Measurements from ENCODE around the gene ARHGAP44. TPM values are rescaled to one million over a fixed set of nuclear protein-coding genes. Genes with fewer than 3 reads are reported as not detected.
A peak's percentile ranks its signal among the peaks of the same experiment; 100 is the strongest.

ARHGAP44 gene
- total and polyA plus RNA-seq, 12 donors, result 4.0 to 10.6 (median 8.4) TPM

- peaks cover 5 to 100% (median 64%) of the 10 kb centered on the region in 9 donors for H3K36me3 ChIP-seq
- DNase-seq (no peak), ATAC-seq (no peak)
- H3K4me1 ChIP-seq, result no peaks in the 10 kb centered on the region
- no peak for TF ChIP-seq CTCF (IDR thresholded peaks at IDR 0.05)
- no peaks in the 10 kb centered on the region for H3K27me3 ChIP-seq
- 81 to 83% methylated on average over 8 of the region's 8 CpGs for WGBS, 2 donors
- intact Hi-C loops (cut with DNase I), result loop anchor here in 9 of 10 donors (10.0 kb wide), 9 partner anchors 84 to 824 kb away; partner anchors contain the start of genes MYOCD (in 5 of the 9) and ARHGAP44 (in 1 of the 9)
- H3K9me3 ChIP-seq, result no peaks in the 10 kb centered on the region
- no peak overlapping the region for H3K4me3 ChIP-seq
- no peak overlapping the region for H3K27ac ChIP-seq
Measured at GRCh38 chr17:13008461-13008860, 219.2 kb downstream of the ARHGAP44 start.

GRCh38 chr17:13010959-13011358 lies 221.7 kb downstream of the ARHGAP44 start:
- Histone ChIP-seq H3K36me3 (peaks cover 6 to 100% (median 64%) of the 10 kb centered on the region in 9 donors), H3K27me3 (no peaks in the 10 kb centered on the region), H3K27ac (no peak overlapping the region), H3K9me3 (no peaks in the 10 kb centered on the region), H3K4me1 (peaks cover 0 to 2% (median 0%) of the 10 kb centered on the region in 9 donors), H3K4me3 (no peak overlapping the region)
- DNase-seq, result no peak
- intact Hi-C loops (cut with DNase I), result loop anchor here in 1 of 10 donors (10.0 kb wide), 1 partner anchor 216 kb away; no protein-coding TSS in a partner anchor
- 52 to 84% methylated on average over 7 of the region's 7 CpGs for WGBS, 2 donors
- TF ChIP-seq CTCF (IDR thresholded peaks at IDR 0.05), result no peak
- peak in 2 of 8 donors; percentile 50 to 70 for ATAC-seq

- H3K36me3 ChIP-seq, result peaks cover 6 to 69% (median 55%) of the 10 kb centered on the region in 9 donors
- no peak overlapping the region for H3K4me3 ChIP-seq
- ATAC-seq (no peak), DNase-seq (no peak)
- intact Hi-C loops (cut with DNase I), result loop anchor here in 1 of 10 donors (10.0 kb wide), 1 partner anchor 220 kb away; no protein-coding TSS in a partner anchor
- no peaks in the 10 kb centered on the region for H3K27me3 ChIP-seq
- peaks cover 0 to 23% (median 11%) of the 10 kb centered on the region in 9 donors for H3K4me1 ChIP-seq
- H3K9me3 ChIP-seq, result no peaks in the 10 kb centered on the region
- TF ChIP-seq CTCF (IDR thresholded peaks at IDR 0.05), result no peak
- 87 to 98% methylated on average over 7 of the region's 7 CpGs for WGBS, 2 donors
- H3K27ac ChIP-seq, result no peak overlapping the region
Measured at GRCh38 chr17:13014801-13015200, 225.5 kb downstream of the ARHGAP44 start.

- Histone ChIP-seq H3K4me3 (peak overlapping the region; percentile 75 to 100 (median 91)), H3K4me1 (peaks cover 0 to 23% (median 11%) of the 10 kb centered on the region in 9 donors), H3K9me3 (no peaks in the 10 kb centered on the region), H3K36me3 (peaks cover 4 to 46% (median 39%) of the 10 kb centered on the region in 9 donors), H3K27me3 (no peaks in the 10 kb centered on the region), H3K27ac (peak overlapping the region; percentile 54 to 93 (median 87))
- ATAC-seq (peak in 6 of 8 donors; percentile 3 to 37 (median 9)), DNase-seq (no peak)
- 20% methylated on average over 21 of the region's 21 CpGs for WGBS, 2 donors
- TF ChIP-seq CTCF (IDR thresholded peaks at IDR 0.05), result no peak
- intact Hi-C loops (cut with DNase I), result loop anchor here in 1 of 10 donors (10.0 kb wide), 1 partner anchor 222 kb away; no protein-coding TSS in a partner anchor
Measured at GRCh38 chr17:13016881-13017654, 227.8 kb downstream of the ARHGAP44 start.

All from heart right ventricle (tissue), 16 donors.